ENCODE data around the gene NTMT1.

DNA sequence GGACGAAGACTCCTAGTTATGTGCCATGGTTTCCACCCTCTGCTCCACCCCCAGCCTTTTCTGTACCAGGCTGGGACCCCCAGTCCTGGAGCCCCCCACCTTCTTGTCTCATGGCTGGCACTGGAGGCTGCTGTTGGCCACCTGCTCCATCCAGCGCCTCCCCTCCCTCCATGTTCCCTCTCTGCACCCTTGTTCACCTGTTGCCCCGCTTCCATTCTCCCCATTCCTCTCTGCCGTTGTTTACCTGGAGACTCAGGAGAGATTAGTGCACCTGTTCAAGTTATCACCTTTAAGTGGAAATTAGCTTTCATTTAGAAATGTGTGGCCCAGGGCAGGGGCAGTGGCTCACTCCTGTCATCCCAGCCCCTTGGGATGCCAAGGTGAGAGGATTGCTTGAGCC lies 7.2 kb downstream of the NTMT1 start:
- TF ChIP-seq, protein P1, sequence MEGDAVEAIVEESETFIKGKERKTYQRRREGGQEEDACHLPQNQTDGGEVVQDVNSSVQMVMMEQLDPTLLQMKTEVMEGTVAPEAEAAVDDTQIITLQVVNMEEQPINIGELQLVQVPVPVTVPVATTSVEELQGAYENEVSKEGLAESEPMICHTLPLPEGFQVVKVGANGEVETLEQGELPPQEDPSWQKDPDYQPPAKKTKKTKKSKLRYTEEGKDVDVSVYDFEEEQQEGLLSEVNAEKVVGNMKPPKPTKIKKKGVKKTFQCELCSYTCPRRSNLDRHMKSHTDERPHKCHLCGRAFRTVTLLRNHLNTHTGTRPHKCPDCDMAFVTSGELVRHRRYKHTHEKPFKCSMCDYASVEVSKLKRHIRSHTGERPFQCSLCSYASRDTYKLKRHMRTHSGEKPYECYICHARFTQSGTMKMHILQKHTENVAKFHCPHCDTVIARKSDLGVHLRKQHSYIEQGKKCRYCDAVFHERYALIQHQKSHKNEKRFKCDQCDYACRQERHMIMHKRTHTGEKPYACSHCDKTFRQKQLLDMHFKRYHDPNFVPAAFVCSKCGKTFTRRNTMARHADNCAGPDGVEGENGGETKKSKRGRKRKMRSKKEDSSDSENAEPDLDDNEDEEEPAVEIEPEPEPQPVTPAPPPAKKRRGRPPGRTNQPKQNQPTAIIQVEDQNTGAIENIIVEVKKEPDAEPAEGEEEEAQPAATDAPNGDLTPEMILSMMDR (conservative IDR thresholded peaks at IDR 0.05; ENCODE audit: low read depth, low read length): no peak
- no peak for TF ChIP-seq EZH2phosphoT487 (IDR thresholded peaks at IDR 0.05; ENCODE audit: borderline replicate concordance, low read length)
- TF ChIP-seq EZH2 (IDR thresholded peaks at IDR 0.05; ENCODE audit: low read length, unreplicated experiment): no peak

Data from PC-3 (cell line).